GM18868 (cell line): ENCODE measurements around the gene RBMS2.
"Not testable (repeated sequence)": the region's sequence is repeated elsewhere in the genome, so short reads cannot be mapped to it uniquely, and the experiment has no call there.

Experiments
- ATAC-seq: cut with Tn5 transposase; IDR thresholded peaks from one replicate; pipeline ENCODE4 v1.9.1; 2021; ENCODE audit warnings: mild to moderate bottlenecking, moderate library complexity; ENCODE audit not compliant: unreplicated experiment

RBMS2 gene

DNA sequence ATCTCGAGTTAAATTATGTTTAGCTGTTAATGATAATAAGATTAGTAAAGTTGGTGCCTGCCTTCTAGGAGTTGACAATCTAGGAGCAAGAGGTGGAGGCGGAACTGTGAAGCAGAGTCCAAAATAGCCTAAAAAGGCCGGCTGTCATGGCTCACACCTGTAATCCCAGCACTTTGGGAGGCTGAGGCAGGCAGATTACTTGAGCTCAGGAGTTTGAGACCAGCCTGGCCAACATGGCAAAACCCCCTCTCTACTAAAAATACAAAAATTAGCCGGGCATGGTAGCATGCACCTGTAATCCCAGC is 7.7 kb upstream of the RBMS2 start:
- not testable (repeated sequence) for ATAC-seq

DNA sequence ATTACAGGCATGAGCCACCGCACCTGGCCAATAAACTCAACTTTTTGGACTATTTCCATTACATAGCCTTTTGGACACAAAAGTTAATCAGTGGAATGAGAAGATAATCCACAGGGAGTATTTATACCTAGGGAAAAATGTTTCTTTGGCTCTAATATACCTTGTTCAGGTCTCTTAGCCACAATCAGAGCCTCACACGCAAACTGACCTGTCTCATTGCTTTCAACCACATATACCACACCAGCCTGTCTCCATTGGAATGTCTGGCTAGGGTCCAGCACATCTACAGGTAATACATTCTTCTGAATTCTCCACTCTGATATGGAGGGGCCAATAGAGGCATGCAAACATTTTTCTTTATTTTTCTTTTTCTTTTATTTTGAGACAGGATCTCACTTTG is 3.8 kb upstream of the RBMS2 start:
- no peak for ATAC-seq

DNA sequence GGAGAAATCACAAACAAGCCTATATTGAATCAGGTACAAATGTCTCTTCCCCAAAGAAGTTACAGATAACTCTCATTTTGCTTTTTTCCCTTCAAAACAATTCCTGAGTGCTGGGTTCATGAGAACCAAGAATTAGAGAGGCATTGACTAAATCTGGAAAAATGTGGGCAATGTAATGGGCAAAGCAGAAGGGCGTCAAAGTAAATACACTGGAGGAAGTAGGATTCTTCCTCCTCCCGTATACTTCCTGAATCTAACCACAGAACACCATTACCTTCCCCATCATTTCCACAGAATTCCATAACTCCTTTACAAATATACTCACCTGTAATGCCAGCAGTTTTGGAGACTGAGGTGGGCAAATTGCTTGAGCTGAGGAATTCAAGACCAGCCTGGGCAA is 3.0 kb upstream of the RBMS2 start:
- no peak for ATAC-seq

DNA sequence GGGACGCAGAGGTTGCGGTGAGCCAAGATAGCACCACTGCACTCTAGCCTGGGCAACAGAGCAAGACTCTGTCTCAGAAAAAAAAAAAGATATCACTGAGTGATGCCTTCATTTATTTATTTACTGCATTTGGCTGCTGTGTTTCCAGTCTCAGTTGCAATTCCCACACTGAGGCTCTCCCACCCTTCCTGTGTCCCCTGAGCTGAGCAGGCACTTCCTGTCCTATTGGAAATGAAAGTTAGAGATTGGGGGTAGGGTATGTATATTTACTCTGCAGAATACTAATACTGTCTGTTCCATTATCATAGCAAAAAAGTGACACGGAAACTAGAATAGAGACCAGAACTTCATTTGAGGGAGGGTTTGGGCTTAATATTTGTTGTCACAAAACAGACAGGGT is 1.6 kb upstream of the RBMS2 start:
- no peak for ATAC-seq

DNA sequence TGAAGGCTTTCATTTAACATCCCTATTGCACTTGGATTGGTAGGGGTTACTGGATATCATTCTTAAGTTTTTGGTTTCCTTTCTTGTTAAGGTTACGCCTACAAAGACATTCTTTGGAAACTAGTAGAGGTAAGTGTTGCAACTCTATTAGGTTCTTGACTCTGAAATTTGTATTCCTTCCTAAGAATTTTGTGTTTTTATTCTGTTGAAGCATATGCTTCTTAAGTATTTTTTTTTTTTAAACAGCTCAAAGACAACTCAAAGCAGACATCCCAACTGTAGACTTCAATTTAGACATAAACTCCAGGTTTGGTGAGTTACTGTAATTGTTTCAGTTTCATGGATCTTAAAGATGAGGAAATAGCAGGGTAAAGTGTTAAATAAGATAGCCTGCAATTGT is 1.1 kb upstream of the RBMS2 start:
- ATAC-seq, result no peak

DNA sequence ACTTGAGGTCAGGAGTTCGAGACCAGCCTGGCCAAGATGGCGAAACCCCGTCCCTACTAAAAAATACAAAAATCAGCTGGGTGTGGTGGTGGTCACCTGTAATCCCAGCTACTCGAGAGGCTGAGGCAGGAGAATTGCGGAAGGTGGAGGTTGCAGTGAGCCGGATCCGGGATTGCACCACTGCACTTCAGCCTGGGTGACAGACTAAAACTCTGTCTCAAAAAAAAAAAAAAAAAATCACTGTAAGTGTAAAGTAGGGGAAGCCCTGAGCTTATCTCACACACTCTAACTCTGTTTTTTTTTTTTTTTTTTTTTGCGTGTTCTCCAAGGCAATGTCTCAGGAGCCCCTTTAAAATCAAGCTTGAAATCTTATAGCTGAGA is 421 bp upstream of the RBMS2 start:
- ATAC-seq, result no peak

DNA sequence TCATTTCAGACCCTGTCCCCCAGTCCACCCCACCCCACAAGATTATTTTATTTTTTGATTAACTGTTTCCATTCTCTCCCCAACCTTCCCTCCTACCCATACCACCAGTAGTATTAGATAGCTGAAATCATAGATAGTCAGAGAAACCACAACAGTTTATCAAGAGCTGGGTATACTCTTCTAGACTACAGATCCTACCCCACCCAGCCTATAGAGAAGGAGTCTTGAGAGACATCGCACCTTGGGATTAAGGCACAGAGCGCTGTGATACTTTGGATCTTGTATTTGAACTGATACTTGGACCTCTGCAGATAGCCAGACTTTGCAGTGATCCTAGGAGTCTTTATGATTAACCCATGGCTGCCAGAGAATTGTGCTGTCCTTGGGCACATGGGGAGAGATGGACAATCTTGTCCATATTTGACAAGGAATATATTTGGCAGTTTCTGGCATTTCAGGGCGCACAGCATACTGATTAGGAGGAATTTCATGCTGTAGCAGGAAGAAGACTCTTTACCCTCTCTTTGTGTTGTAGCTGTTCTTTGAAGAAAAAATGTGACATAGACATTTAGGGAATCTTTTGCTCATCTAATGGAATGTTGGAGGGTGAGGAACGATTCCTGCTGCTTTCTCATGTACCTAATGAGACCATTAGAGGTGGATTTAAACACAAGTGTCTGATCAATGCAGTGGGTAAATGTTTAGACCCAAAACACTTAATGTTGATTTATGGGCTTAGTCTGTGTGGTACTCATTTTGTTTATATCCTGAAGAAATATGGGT is 982 bp downstream of the RBMS2 start:
- no peak for ATAC-seq

DNA sequence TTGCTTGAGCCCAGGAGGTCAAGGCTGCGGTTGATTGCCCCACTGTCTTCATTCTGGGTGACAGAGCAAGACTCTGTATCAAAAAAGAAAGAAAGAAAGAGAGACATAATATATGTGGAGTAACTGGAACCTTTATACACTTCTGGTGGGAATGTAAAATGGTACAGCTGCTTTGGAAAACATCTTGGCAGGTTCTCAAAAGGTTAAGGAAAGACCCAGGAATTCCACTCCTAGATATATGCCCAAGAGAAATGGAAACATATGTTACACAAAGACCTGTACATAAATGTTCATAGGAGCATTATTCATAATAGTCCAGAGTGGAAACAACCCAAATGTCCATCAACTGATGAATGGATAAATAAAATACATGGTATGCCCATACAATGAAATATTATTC is 7.2 kb downstream of the RBMS2 start:
- ATAC-seq, result no peak

DNA sequence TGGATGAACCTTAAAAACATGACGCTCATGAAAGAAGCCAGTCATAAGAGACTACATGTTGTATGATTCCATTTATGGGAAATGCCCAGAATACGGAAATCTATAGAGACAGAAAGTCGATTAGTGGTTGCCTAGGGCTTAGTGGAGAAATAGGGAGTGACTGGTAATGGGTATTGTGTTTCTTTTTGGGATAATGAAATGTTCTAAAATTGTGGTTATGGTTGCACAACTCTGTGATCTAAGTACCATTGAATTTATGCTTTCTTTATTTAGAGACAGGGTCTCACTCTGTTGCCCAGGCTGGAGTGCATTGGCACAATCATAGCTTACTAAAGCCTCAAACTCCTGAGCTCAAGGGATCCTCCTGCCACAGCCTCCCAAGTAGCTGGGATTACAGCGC is 8.0 kb downstream of the RBMS2 start:
- ATAC-seq, result no peak

DNA sequence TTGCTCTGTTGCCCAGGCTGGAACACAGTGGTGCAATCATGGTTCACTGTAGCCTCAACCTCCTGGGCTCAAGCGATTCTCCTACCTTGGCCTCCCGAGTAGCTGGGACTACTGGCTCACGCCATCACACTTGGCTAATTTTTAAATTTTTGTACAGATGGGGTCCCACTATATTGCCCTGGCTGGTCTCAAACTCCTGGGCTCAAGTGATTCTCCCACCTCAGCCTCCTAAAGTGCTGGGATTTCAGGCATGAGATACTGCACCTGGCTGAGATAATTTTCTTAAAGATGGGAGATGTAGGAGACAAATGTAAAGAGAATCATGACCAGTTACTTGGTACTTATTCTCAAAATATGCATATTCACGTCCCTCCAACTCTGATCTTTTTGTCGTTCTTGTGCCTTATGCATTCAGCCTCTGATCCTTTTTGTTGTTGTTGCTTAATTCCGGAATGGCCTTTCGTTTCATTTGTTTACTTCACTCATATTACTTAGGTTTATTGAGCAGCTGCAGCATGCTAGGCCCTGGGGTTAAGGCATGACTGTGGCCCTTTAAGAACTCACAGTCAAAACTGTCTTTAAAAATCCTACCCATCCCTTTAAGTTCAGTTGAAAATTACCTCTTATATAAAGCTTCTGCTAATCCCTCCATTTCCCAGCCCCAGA is 8.9 kb downstream of the RBMS2 start:
- no peak for ATAC-seq

DNA sequence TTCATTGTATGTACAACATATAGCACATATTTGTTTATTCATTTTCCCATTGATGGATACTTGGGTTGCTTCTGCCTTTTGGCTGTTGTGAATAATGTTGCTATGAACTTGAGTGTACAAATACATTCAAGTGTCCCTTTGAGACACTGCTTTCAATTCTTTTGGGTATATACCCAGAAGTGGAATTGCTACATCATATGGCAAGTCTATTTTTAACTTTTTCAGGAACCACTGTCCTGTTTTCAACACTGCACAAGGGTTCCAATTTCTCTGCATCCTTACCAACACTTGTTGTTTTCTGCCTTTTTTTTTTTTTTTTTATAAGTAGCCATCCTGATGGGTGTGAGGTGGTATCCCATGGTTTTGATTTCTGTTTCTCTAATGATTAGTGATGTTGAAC is 15.9 kb downstream of the RBMS2 start:
- no peak for ATAC-seq

DNA sequence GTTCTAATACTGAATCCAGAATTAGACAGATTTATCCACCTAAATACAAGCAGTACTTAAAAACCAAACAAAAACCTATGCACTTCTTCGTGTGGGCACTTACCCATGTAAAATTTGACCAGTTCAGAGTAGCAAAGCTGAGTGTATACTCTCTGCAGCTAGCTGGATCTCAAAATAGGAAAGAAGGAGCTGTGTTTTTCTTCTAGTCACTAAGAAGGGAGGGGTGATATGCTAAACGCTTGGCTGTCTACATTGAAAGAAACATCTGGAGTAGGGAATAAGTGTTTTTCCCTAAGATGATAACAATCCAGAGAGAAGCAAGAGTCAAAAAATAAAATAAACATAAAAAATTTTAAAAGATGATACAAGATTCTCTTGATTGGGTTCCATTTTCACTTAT is 20.0 kb downstream of the RBMS2 start:
- no peak for ATAC-seq

DNA sequence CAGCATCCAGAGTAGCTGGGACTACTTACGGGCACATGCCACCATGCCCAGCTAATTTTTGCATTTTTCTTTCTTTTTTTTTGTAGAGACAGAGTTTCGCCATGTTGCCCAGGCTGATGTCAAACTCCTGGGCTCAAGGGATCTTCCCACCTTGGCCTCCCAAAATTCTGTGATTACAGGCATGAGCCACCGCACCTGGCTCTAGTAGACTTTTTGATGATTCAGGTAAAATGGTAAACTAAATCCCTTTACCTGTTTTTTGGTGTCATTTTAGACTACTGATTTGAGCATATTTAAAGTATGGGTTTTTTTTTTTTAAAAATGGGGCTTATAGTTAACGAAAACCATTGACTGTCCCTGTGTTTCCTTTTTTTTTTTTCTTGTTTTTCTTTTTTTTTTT is 20.5 kb downstream of the RBMS2 start:
- no peak for ATAC-seq

DNA sequence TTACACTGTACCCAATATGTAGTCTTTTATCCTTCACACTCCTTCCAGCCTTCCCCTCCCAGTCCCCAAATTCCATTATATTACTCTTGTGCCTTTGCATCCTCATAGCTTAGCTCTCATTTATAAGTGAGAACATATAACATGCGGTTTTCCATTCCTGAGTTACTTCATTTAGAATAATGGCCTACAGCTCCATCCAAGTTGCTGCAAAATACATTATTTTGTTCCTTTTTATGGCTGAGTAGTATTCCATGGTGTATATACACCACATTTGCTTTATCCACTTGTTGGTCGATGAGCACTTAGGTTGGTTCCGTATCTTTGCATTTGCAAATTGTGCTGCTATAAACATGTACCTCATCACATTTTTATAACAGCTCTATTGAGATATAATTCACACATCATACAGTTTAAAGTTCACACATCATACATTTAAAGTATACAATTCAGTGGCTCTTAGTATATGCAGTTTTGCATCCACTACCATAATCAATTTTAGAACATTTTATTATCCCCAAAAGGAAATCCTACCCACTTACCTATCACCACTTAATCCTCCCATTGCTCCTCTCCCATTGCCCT is 23.5 kb downstream of the RBMS2 start:
- ATAC-seq, result no peak

DNA sequence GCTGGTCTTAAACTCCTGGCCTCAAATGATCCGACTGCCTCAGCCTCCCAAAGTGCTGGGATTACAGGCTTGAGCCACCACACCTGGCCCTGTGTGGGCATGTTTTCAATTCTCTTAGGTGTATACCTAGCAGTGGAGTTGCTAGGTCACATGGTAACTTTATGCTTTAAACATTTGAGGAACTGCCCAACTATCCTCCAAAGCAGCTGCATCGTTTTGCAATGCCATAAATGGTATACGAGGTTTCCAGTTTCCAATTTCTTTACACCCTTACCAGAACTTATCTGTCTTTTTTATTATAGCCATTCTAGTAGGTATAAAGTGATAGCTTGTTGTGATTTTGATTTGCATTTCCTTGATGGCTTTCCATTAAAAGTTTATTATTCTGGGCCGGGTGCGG is 25.1 kb downstream of the RBMS2 start:
- ATAC-seq, result no peak

DNA sequence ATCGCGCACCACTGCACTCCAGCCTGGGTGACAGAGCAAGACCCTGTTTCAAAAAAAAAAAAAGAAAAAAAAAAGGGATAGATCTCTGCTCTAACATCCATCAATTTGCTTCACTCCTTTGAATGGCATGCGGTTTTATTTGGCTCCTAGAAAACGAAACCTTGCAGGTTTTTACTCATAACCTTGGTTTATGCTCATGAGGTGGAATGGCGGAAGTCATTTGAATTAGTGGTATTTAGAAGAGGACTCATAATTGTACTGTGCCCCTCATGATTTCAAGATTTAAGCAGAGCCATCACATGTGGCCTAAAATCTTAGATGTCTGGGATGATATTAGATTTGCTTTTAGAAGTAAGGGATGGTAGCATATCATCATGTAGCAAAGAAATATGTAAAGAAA is 29.4 kb downstream of the RBMS2 start:
- ATAC-seq, result no peak

DNA sequence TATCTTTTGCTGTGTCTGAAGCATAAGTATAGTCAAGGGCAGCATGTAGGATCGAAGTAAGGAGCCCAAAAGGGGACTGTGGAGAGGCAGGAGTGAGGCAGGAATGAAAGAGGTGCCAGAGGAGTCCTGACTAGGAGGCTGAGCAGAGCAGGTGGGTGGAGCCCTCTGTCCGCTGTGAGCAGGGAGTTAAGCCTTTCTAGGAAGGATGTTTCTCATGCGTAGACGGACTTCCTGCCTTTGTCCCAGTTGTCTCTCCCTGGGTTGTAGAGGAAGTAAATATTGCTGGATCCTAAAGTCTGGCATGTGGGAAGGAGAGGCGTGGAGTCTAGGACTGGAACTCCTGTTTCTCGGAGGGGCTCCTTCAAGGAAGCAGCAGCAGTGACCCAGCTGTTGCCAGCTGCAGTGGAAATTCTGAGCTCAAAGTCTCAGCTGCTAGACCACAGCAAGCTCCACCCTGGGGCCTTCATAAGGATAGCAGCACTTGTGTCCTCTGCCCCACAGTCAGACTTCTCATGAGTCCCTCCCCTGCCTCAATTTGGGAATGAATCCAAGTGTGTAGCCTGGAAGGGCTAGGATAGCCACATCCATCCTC is 44.0 kb downstream of the RBMS2 start:
- ATAC-seq, result peak; percentile 52

DNA sequence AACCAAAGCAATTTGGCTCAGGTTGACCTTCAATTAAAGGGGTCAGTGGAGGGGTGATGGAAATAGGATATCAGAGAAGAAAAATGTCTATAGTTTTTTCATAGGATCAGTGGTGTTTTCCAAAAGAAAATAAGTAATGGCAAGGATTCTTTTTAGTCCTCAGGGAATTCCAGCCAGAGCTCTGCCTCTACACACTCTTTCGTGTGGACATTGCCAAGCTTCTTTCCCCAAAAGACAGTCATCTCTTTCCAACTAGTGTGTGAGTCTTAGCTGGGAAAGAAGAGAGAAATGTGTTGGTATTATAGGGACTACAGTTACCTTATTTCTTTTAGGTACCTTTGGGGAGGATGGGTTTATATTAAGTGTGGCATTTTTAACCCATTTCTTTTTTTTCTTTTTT is 46.5 kb downstream of the RBMS2 start:
- ATAC-seq, result no peak

DNA sequence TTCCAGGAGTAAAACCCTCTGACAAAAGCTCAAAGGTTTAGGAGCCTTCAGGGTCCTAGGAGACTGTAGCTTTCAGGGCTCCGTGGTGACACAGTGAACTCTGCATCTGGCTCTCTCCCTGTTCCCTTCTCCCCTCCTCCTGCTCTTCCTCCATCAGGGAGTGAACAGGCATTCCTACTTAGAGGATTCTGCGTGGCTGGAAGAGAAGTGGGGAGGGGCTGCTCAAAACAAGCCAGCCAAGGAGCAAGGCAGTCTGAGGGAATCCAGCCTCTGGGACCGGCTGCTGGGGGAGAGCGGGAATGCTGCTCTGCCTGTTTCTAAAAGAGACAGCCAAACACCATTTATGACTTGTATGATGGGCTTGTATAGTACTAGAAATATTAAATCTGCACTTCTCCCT is 49.5 kb downstream of the RBMS2 start:
- no peak for ATAC-seq

DNA sequence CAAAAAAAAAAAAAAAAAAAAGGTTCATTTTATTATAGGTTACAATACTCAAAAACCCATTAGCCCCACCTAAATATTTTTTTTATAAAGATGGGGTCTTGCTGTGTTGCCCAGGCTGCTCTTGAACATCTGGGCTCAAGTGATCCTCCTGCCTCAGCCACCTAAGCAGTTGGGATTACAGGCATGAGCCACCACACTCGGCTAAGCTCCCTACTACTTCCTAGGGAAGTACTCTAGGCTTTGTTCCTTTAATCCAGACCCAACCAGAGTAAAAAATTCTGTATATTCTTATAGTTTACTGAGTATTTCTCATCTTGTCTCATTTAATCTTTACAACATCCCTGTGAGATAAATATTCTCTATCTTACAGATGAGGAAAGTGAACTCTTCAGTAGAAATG is 50.7 kb downstream of the RBMS2 start:
- ATAC-seq, result no peak

DNA sequence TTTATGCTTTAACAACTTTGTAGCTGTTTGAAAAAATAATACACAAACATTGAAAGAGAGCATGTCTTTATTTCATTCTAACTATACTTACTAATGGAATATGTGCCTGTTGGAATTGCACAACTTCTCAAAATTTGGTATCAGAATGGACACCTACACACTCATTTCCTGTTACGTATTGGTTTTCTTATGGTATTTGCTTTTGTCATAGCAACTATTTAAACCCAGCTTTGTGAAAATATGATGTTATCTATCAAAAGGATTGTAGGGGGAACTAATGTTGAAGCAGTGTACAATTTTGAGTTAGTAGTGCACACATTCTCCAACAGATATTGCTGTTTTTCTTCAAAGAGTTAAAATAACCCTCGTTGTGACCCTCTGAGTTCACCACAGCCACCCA is 52.6 kb downstream of the RBMS2 start:
- no peak for ATAC-seq

DNA sequence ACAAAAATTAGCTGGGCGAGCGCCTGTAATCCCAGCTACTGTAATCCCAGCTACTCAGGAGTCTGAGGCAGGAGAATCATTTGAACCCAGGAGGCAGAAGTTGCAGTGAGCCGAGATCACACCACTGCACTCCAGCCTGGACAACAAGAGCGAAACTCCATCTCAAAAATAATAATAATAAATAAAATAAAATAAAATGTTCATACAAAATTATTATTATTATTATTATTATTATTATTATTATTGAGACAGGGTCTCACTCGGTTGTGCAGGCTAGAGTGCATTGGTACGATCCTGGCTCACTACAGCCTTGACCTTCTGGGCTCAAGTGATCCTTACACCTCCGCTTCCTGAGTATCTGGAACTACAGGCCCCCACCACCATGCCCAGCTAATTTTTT is 55.6 kb downstream of the RBMS2 start:
- not testable (repeated sequence) for ATAC-seq
